Measurements from ENCODE around the gene PIK3R5.
"Not testable (repeated sequence)": the region's sequence is repeated elsewhere in the genome, so short reads cannot be mapped to it uniquely, and the experiment has no call there.

The PIK3R5 gene, protein sequence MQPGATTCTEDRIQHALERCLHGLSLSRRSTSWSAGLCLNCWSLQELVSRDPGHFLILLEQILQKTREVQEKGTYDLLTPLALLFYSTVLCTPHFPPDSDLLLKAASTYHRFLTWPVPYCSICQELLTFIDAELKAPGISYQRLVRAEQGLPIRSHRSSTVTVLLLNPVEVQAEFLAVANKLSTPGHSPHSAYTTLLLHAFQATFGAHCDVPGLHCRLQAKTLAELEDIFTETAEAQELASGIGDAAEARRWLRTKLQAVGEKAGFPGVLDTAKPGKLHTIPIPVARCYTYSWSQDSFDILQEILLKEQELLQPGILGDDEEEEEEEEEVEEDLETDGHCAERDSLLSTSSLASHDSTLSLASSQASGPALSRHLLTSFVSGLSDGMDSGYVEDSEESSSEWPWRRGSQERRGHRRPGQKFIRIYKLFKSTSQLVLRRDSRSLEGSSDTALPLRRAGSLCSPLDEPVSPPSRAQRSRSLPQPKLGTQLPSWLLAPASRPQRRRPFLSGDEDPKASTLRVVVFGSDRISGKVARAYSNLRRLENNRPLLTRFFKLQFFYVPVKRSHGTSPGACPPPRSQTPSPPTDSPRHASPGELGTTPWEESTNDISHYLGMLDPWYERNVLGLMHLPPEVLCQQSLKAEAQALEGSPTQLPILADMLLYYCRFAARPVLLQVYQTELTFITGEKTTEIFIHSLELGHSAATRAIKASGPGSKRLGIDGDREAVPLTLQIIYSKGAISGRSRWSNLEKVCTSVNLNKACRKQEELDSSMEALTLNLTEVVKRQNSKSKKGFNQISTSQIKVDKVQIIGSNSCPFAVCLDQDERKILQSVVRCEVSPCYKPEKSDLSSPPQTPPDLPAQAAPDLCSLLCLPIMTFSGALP

GRCh38 chr17:8965394-8966168 lies at the start of gene PIK3R5:
PIK3R5 (minus strand) TSS chr17:8965707; CDS start chr17:8911494, 54,213 bp downstream.
- no peak for DNase-seq

- no peak for DNase-seq
Observed at GRCh38 chr17:9011001-9011400, 45.5 kb upstream of the PIK3R5 start.

DNA sequence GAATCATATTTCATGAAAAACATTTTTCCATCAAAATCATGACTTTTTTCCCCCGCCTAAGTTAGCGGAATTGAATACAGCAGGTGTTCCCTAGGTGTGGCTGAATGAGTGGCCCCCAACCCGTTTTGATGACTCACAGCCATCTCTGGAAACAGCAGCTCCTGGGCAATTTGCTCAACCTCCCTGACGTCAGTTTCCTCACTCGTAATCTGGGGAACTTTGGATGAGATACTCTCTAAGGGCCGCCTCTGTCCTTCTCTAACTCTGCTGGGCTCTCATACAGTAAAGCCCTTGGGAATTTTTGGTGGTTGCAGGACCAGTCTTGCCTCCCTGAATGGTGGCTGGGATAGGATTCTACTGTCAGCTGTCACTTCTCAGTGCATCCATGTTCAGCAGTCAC lies 44.2 kb upstream of the PIK3R5 start:
- no peak for DNase-seq

- DNase-seq: no peak
Observed at GRCh38 chr17:9009096-9009495, 43.6 kb upstream of the PIK3R5 start.

DNA sequence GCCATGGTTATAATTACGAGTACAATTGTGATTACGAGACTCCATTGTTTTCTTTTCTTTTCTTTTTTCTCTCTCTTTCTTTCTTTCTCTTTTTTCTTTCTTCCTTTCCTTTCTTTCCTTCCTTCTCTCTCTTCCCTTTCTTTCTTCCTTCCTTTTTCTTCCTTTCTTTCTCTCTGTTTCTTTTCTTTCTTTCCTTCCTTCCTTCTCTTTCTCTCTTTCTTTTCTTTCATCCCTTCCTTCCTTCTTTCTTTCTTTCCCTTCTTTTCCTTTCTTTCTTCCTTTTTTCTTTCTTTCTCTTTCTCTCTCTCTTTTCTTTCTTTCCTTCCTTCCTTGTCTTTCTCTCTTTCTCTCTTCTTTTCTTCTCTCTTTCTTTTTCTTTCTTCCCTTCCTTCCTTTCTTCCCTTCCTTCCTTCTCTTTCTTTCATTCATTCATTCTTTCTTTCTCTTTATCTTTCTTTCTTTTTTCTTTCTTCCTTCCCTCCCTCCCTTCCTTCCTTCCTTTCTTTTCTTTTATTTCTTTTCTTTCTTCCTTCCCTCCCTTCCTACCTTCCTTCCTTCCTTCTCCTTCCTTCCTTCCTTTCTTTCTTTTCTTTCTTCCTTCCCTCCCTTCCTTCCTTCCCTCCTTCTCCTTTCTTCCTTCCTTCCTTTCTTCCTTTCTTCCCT lies 41.7 kb upstream of the PIK3R5 start:
- DNase-seq: no peak

- no peak for DNase-seq
Observed at GRCh38 chr17:9006175-9006767, 40.8 kb upstream of the PIK3R5 start.

GRCh38 chr17:9004961-9005285 lies 39.4 kb upstream of the PIK3R5 start:
- DNase-seq: no peak

GRCh38 chr17:9004132-9004960 lies 38.8 kb upstream of the PIK3R5 start:
- DNase-seq: no peak

DNA sequence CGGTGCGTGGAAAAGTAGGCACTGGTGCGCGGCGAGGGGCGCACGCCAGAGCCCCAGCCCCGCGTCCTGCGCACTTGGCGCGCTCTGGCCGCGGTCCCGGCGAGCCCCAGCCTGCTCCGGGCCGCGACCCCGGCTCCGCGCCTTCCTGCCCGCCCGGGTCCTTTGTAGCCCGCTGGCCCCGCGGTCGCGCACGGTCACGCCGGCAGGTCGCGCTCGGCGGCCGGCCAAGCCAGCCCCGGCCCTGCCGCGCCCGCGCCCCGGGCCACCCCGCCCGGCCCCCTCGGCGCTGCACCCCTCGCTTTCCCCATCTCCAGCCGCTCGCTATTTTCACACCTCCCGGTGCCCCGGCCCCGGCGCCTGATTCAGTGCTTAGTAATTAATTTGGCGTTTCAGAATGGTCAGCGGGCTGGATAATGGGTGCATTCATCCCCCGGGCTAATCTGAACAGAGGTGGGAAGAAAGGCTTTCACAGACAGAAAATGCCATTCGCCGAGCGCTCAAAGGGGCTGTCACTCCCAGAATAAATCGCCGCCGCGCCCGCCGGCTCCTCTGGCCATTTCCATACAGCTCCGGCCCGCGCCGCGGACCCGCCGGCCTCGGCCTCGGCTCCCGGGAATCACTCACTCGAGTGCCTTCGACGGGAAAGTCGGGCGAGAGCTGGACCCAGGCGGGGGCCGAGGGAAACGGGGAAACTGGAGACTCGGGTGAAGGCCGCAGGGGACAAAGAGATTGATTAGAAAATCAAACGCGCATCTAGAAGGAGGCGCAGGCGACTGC lies 38.0 kb upstream of the PIK3R5 start:
- no peak for DNase-seq

DNA sequence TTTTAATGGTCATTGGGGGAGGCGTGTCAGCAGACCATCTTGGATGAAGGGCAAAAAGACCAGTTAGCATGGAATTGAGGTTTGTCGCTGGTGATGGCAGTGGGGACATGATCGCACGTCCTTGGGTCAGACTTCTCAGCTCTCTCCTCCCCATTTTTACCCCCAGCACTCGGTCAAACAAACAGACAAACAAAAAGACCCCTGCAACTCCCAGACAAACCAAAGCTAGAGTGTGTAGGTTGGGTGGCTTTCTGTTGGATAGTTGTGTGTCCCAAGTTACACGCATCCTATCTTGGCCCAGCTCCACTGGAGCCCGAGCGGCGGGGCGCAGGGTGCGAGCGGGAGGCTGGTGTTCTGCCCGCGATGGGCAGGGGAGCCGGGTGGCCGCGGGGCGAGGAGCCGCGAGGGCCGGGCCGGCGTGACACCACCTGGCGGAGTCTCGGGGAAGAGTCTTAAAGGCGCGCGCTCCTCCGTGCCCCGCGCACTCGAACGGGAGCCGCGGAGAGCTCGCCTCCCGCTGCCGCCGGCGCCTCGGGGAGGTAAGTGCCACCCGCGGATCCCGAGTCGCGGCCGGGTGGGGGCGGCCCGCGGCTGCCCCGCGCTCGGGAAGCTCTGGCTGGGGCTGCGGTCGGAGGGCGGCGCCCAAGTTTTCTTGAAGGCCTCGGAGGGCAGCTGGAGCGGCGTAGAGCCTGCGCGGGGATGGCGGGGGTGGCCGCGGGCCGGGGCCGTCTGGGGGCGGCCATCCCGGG lies 37.3 kb upstream of the PIK3R5 start:
- DNase-seq: no peak

DNA sequence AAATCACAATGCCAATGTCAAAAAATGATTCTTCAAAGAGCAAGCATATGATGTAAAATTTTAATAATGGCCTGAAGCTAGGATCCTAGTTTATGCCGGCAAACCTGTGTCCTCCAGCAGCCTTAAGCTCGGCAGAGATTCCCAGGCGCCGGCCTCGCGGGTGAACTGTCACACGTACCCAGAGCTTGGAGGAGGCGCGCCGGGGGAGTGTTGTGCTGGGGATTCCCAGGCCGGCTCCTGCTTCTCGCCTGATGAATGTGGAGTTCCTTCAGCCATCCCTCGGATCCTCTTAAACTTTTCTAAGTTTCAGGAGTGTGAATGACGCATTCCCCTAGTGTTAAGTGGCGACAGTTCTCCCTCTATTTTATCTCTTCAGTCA lies 36.7 kb upstream of the PIK3R5 start:
- DNase-seq: no peak

- DNase-seq: no peak
Observed at GRCh38 chr17:9001559-9001958, 36.1 kb upstream of the PIK3R5 start.

DNA sequence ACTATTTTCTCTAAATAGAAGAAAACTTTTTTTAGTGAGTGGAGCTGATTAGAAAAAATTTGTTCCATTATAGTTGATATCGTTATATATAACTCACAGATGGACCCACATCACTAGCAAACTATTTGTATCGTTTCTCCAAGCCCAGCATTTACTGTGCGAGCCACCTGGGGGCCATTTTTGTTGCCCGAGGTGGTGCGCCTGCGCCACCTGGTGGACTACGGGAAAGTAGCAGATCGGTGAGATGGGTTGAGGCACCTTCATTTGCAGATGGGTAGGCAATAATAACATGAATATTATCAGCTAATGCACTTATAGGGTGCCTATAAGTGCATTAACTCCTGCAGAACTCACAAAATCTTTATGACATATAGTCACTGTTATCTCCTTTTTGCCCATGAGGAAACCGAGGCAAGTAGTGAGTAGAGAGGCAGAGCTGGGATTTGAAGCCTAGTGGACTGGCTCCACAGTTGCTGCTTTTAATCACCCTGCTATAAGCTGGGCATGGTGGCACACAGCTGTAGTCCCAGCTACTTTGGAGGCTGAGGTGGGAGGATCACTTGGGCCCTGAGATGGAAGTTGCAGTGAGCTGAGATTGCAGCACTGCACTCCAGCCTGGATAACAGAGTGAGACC lies 32.6 kb upstream of the PIK3R5 start:
- peak; percentile 6 for DNase-seq

DNA sequence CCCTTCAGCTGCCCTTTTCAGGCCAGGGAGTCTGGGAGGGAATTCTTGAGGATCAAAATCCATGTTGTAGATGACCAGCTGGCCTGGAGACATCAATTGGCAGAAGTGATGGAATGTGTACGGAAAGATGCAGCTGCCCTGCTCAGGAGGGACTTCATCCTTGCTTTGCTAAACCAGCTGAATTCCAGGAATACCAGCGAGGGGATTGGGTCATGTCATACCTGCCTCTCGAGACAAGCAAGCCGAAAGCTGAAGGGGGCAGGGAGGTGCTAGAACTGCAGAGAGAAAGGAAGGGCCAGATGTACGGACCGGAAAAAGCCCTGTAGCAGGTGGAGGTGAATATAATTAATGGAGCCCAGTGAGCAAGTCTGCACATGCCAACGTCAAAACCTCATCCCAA lies 30.2 kb upstream of the PIK3R5 start:
- DNase-seq: no peak

DNA sequence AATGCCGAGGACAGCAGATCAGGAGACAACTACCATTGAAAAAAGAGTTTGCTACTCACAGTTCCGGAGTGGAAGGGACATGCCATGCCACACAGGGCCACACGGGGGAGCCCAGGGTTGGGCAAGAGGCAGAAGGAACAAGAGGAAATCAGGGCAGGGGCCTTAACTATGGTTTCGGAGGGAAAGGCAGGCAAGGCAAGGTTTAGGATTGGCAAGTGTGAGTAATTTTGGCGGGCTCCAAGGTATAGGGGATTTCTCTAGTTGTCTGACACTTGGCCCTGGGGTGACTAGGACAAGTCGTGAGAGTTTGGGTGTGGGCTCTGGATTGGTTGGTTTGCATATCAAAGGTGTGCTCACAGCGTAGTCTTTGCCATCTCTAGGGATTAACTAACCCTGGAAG lies 28.8 kb upstream of the PIK3R5 start:
- no peak for DNase-seq

- DNase-seq: peak; percentile 3
Observed at GRCh38 chr17:8991514-8992285, 26.2 kb upstream of the PIK3R5 start.

DNA sequence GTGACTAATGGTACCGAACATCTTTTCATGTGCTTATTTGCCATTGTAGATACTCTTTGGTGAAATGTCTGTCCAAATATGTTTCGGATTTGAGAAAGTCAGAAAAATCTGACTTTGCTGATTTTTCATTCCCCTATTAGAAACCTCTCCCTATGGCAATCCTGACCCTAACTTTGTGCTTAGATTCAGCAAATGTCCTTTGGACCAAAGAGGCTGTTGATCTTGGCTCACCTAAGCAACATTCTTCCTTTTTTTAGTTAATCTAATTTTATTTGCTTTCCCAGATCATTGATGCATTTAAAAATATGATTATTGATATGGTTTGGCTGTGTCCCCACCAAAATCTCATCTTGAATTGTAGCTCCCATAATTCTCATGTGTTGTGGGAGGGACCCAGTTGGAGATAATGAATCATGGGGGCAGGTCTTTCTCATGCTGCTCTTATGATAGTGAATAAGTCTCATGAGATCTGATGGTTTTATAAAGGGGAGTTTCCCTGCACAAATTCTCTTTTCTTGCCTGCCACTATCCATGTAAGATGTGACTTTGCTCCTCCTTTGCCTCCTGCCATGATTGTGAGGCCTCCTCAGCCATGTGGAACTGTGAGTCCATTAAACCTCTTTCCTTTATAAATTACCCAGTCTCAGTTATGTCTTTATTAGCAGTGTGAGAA lies 22.9 kb upstream of the PIK3R5 start:
- DNase-seq: not testable (repeated sequence)

DNA sequence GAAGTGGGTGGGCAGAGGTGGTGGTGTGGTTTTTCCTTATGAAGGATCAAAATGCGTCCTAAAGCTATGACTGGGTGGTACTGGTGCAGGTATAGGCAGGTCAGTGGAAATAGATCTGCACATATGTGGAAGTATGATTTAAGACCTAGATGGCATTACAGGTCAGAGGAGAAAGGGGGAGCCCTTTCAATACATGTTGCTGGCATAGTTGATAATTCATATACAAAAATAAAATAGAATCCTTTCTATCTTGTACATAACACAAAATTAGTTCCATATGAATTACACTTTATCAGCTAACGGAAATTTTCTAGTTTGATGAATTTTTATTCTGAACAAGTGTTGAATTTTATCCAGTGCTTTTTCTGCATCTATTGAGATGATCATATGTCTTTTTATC lies 20.8 kb upstream of the PIK3R5 start:
- DNase-seq: no peak

Measured in NK-92 treated with Interleukin-12 subunit alpha and Interleukin-12 subunit beta, amount 100 ng/mL, for 24 hours (cell line).